ENCODE measurements around the gene MYCN.

Gene MYCN

DNA sequence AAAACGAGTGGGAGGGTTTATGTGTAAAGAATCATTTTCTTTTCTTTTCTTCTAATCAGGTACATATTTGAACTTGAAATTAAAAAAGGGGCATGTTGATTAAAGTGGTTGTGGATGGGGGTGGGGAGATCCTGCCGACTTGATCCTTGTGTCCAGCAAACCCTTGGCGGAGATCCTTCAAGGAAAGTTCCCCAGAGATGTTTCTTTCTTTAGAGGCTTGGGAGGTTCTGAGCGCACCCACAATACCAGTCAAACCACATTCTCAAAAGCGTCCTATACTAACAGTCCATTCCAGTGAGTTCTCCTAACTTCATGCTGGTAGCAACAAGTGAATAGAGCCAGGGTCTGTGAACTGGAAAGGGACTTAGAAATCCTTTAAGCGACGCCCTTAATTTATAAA is 49.2 kb downstream of the MYCN start:
- TF ChIP-seq, protein P1, sequence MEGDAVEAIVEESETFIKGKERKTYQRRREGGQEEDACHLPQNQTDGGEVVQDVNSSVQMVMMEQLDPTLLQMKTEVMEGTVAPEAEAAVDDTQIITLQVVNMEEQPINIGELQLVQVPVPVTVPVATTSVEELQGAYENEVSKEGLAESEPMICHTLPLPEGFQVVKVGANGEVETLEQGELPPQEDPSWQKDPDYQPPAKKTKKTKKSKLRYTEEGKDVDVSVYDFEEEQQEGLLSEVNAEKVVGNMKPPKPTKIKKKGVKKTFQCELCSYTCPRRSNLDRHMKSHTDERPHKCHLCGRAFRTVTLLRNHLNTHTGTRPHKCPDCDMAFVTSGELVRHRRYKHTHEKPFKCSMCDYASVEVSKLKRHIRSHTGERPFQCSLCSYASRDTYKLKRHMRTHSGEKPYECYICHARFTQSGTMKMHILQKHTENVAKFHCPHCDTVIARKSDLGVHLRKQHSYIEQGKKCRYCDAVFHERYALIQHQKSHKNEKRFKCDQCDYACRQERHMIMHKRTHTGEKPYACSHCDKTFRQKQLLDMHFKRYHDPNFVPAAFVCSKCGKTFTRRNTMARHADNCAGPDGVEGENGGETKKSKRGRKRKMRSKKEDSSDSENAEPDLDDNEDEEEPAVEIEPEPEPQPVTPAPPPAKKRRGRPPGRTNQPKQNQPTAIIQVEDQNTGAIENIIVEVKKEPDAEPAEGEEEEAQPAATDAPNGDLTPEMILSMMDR (IDR thresholded peaks at IDR 0.05) = no peak
- H3K4me1 ChIP-seq (ENCODE audit: control insufficient read depth in 1 of 2, insufficient read depth in 1 of 2, low read depth in 1 of 2, low read length in 1 of 2) = no peaks in the 10 kb centered on the region

DNA sequence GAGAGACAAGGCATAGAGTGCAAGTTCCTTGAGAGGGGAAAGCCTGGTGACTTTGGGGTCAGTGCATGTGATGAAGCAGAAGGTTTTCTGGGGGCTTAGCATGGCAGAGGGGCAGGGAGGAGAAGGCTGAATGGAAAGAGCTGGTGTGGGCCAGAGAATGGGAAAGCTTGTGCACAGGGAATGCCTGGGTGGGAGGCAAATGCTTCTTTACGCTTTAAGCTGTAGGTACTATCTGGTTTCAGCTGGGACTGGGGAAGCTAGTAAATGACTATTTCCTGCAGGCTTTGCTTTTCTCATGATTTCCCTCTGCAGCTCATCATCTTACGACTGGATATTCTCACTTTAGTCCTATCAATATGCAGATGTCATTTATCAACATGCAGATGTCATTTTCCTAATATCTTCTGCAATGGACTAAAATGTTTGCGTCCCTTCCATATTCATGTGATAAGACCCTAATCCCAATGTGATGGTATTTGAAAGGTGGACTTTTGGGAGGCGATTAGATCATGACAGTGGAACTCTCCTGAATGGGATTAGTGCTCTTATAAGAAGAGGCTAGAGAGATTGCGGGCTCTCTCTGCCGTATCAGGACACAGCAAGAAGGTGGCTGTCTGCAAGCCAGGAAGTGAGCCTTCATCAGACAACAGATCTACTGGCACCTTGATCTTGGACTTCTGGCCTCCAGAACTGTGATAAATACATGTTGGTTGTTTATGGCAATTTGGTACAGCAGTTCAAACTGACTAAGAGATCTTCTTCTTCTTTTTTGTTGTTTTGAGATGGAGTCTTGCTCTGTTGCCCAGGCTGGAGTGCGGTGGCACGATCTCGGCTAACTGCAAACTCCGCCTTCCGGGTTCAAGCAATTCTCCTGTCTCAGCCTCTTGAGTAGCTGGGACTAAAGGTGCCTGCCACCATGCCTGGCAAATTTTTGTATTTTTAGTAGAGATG is 50.1 kb downstream of the MYCN start:
- no peaks in the 10 kb centered on the region for H3K9me3 ChIP-seq
- H3K27ac ChIP-seq = no peak overlapping the region
- H3K4me3 ChIP-seq (ENCODE audit: low read depth in 1 of 2, low read length in 1 of 2) = no peak overlapping the region
- TF ChIP-seq, protein P1 (IDR thresholded peaks at IDR 0.05) = no peak
- no peaks in the 10 kb centered on the region for H3K27me3 ChIP-seq
- no peaks in the 10 kb centered on the region for H3K36me3 ChIP-seq
- H3K4me1 ChIP-seq (ENCODE audit: control insufficient read depth in 1 of 2, insufficient read depth in 1 of 2, low read depth in 1 of 2, low read length in 1 of 2) = no peaks in the 10 kb centered on the region

More for the DNA sequence above, 49.2 kb downstream of the MYCN start:
- no peaks in the 10 kb centered on the region for H3K27me3 ChIP-seq
- no peaks in the 10 kb centered on the region for H3K9me3 ChIP-seq
- no peak overlapping the region for H3K27ac ChIP-seq
- H3K4me3 ChIP-seq (ENCODE audit: low read depth in 1 of 2, low read length in 1 of 2) = no peak overlapping the region
- no peaks in the 10 kb centered on the region for H3K36me3 ChIP-seq

DNA sequence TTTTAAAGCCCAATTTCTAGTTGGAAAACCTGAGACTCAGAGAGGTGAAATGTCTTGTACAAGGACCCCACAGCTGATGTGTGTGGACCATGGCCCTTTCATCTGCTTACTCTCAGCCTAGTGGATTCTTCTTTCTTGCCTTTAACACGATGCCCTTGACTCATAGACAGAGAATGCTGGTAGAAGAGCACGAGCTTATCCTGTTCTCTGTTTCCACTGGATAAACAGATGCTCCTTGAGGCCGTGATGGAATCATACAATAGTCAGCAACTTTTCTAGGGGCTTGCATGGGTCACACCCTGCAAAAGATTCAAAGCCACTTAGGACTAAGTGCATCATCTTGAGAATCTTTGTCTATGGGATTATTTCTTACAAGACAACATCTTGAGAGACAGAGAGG is 50.9 kb downstream of the MYCN start:
- no peaks in the 10 kb centered on the region for H3K27me3 ChIP-seq
- H3K27ac ChIP-seq = no peak overlapping the region
- TF ChIP-seq, protein P1 (IDR thresholded peaks at IDR 0.05) = no peak
- H3K9me3 ChIP-seq = no peaks in the 10 kb centered on the region
- no peaks in the 10 kb centered on the region for H3K36me3 ChIP-seq
- no peak overlapping the region for H3K4me3 ChIP-seq (ENCODE audit: low read depth in 1 of 2, low read length in 1 of 2)
- H3K4me1 ChIP-seq (ENCODE audit: control insufficient read depth in 1 of 2, insufficient read depth in 1 of 2, low read depth in 1 of 2, low read length in 1 of 2) = no peaks in the 10 kb centered on the region

DNA sequence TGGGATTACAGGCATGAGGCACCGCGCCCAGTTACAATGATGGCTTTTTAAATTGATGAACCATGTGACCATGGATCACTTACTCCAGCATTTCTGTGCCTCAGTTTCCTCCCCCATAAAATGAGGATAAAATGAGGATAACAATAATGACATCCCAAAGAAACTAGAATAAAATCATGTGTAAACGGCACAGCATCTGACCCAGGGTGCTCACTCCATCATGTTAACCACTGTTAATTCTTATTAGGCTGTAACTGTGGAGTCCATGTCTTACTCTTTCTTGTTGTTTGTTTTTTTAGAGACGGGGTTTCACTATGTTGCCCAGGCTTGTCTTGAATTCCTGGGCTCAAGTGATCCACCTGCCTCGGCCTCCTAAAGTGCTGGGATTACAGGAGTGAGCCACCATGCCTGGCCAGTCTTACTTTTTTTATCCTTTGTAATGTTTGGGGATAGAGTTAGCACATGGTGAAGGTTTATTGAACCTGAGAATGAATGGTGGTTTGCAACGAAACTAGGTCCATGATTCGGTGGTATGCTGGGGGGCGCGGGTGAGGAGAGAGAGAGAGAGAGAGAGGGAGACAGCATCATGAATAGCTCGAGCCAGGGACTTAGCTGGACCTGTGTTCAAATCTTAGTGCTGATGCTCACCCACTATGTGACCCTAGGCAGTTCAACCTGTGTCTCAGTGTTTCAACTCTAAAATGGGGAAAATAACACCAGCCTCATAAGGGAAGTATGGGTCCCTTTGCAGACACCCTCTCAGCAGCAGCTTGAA is 52.3 kb downstream of the MYCN start:
- Histone ChIP-seq H3K9me3 (no peaks in the 10 kb centered on the region), H3K27ac (no peak overlapping the region), H3K36me3 (no peaks in the 10 kb centered on the region), H3K4me1 (ENCODE audit: control insufficient read depth in 1 of 2, insufficient read depth in 1 of 2, low read depth in 1 of 2, low read length in 1 of 2) (no peaks in the 10 kb centered on the region), H3K27me3 (no peaks in the 10 kb centered on the region), H3K4me3 (ENCODE audit: low read depth in 1 of 2, low read length in 1 of 2) (no peak overlapping the region)
- TF ChIP-seq, protein P1 (IDR thresholded peaks at IDR 0.05) = no peak

DNA sequence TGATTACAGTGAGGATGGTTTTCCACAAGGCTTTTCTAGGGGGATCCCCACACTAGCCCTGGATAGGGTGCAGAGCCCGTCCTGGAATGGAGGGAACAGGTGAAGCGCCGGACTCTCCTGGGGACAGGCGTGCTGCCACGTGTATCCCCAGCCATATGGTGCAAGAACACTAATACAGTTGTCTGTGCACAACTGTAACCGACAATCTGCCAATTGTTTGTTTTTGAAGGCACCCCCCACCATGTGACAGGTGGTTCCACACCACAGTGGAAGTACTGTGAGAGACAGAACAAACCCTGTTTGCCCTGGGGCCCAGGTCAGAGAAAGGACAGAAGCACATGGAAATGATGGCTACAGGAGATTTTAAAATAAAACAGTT is 52.9 kb downstream of the MYCN start:
- no peaks in the 10 kb centered on the region for H3K4me1 ChIP-seq (ENCODE audit: control insufficient read depth in 1 of 2, insufficient read depth in 1 of 2, low read depth in 1 of 2, low read length in 1 of 2)
- no peak overlapping the region for H3K4me3 ChIP-seq (ENCODE audit: low read depth in 1 of 2, low read length in 1 of 2)
- no peak overlapping the region for H3K27ac ChIP-seq
- no peaks in the 10 kb centered on the region for H3K9me3 ChIP-seq
- no peaks in the 10 kb centered on the region for H3K27me3 ChIP-seq
- no peaks in the 10 kb centered on the region for H3K36me3 ChIP-seq
- TF ChIP-seq, protein P1 (IDR thresholded peaks at IDR 0.05) = no peak
